Neural cell (in vitro differentiated cells): ENCODE measurements around the gene LRRC49. TPM values are rescaled to one million over a fixed set of nuclear protein-coding genes. Genes with fewer than 3 reads are reported as not detected.

ENCODE experiments used
- H2AFZ ChIP-seq: fragments of 200-600, 300-800 bp; sonication (generic), shearing (Covaris generic); 2 replicates; pipeline ENCODE4 v1.6.0; 2014; ENCODE audit warnings: low read depth, mild to moderate bottlenecking, antibody characterized with exemption, low read length, moderate library complexity
- H3F3A ChIP-seq: fragments of 200-600 bp; shearing (Covaris generic); 2 replicates; pipeline ENCODE4 v1.6.1; 2016; ENCODE audit warnings: mild to moderate bottlenecking, moderate library complexity, mixed read lengths, antibody characterized with exemption, low read length; ENCODE audit not compliant: insufficient read depth, poor library complexity, severe bottlenecking
- H3K27ac ChIP-seq: fragments of 200-600, 300-800 bp; sonication (generic), shearing (Covaris generic); 2 replicates; pipeline ENCODE4 v1.5.1; 2014; ENCODE audit warnings: mild to moderate bottlenecking, low read length, moderate library complexity
- H3K27me3 ChIP-seq: fragments of 300-800, 200-600 bp; sonication (generic), shearing (Covaris generic); 2 replicates; pipeline ENCODE4 v1.6.0; 2014; ENCODE audit warnings: mild to moderate bottlenecking, low read depth, low read length, moderate library complexity; ENCODE audit not compliant: insufficient read depth
- H3K36me3 ChIP-seq: fragments of 300-800, 200-600 bp; sonication (generic), shearing (Covaris generic); 2 replicates; pipeline ENCODE4 v1.5.1; 2014; ENCODE audit warnings: mild to moderate bottlenecking, antibody characterized with exemption, low read length, moderate library complexity; ENCODE audit not compliant: insufficient read depth
- H3K4me2 ChIP-seq: fragments of 300-800, 200-600 bp; sonication (generic), shearing (Covaris generic); 2 replicates; pipeline ENCODE4 v1.6.0; 2014; ENCODE audit warnings: mild to moderate bottlenecking, low read length
- H3K4me3 ChIP-seq: fragments of 300-800, 200-600 bp; sonication (generic), shearing (Covaris generic); 2 replicates; pipeline ENCODE4 v1.5.1; 2014; ENCODE audit warnings: mild to moderate bottlenecking, low read length, moderate library complexity
- H3K79me2 ChIP-seq: fragments of 200-600 bp; shearing (Covaris generic); replicated peaks from 2 replicates; pipeline ENCODE4 v1.6.0; 2014; ENCODE audit warnings: mild to moderate bottlenecking, low read length, moderate library complexity; ENCODE audit not compliant: insufficient read depth
- H3K9ac ChIP-seq: fragments of 300-800, 200-600 bp; sonication (generic), shearing (Covaris generic); 2 replicates; pipeline ENCODE4 v1.6.1; 2016; ENCODE audit warnings: mild to moderate bottlenecking, low read length, mixed read lengths
- H3K9me2 ChIP-seq: fragments of 200-600 bp; shearing (Covaris generic); 2 replicates; pipeline ENCODE4 v1.6.1; 2016; ENCODE audit warnings: mild to moderate bottlenecking, low read length, mixed read lengths; ENCODE audit not compliant: insufficient read depth
- H3K9me3 ChIP-seq: fragments of 200-600, 300-800 bp; sonication (generic), shearing (Covaris generic); 2 replicates; pipeline ENCODE4 v1.6.1; 2016; ENCODE audit warnings: mild to moderate bottlenecking, mixed run types, low read length, moderate library complexity, mixed read lengths
- H4K20me1 ChIP-seq: fragments of 200-600 bp; shearing (Covaris generic); 2 replicates; pipeline ENCODE4 v1.6.1; 2016; ENCODE audit warnings: mild to moderate bottlenecking, mixed run types; ENCODE audit not compliant: insufficient read depth
- CTCF ChIP-seq: fragments of 450-650 bp; IDR thresholded peaks from 2 replicates; pipeline ENCODE4 v1.5.1; 2014; ENCODE audit warnings: antibody characterized with exemption, mild to moderate bottlenecking, moderate library complexity; ENCODE audit not compliant: poor library complexity, severe bottlenecking
- EP300 ChIP-seq: fragments of 450-650 bp; conservative IDR thresholded peaks from 2 replicates; pipeline ENCODE4 v1.6.1; 2014; ENCODE audit warnings: antibody characterized with exemption, mild to moderate bottlenecking, moderate library complexity; ENCODE audit not compliant: poor library complexity, severe bottlenecking
- EZH2 ChIP-seq: fragments of 200-600, 300-800 bp; shearing (Covaris generic), sonication (generic); IDR thresholded peaks from 2 replicates; pipeline ENCODE4 v1.6.1; 2014; ENCODE audit warnings: antibody characterized with exemption, low read length, borderline replicate concordance, mild to moderate bottlenecking; ENCODE audit not compliant: insufficient read depth, poor library complexity, severe bottlenecking
- MXI1 ChIP-seq: fragments of 450-650 bp; conservative IDR thresholded peaks from 2 replicates; pipeline ENCODE4 v1.6.1; 2014; ENCODE audit warnings: antibody characterized with exemption, mild to moderate bottlenecking; ENCODE audit not compliant: poor library complexity, severe bottlenecking
- POLR2AphosphoS5 ChIP-seq: IDR thresholded peaks from 2 replicates; pipeline ENCODE4 v1.6.1; 2012
- RAD21 ChIP-seq: fragments of 450-650 bp; conservative IDR thresholded peaks from 2 replicates; pipeline ENCODE4 v1.6.1; 2014; ENCODE audit warnings: antibody characterized with exemption, mild to moderate bottlenecking, moderate library complexity
- REST ChIP-seq: IDR thresholded peaks from 2 replicates; pipeline ENCODE4 v1.6.1; 2012; ENCODE audit warnings: borderline replicate concordance
- SMC3 ChIP-seq: fragments of 450-650 bp; conservative IDR thresholded peaks from 2 replicates; pipeline ENCODE4 v1.6.1; 2014; ENCODE audit warnings: antibody characterized with exemption, mild to moderate bottlenecking, moderate library complexity; ENCODE audit not compliant: poor library complexity
- TAF1 ChIP-seq: IDR thresholded peaks from 2 replicates; pipeline ENCODE4 v1.6.1; 2012; ENCODE audit warnings: low read depth
- polyA plus RNA-seq: library from polyadenylated mRNA; depleted of rRNA; stranded (reverse); fragments of >200 nt; gene quantifications from 2 replicates; pipeline ENCODE4 v1.2.3, GENCODE V29; 2014

LRRC49 gene
- polyA plus RNA-seq, 1 donor from 2014 or later = 141 TPM

- Histone ChIP-seq H3K9ac (no peak overlapping the region), H3K79me2 (no peaks in the 10 kb centered on the region), H4K20me1 (no peaks in the 10 kb centered on the region), H3K9me3 (no peaks in the 10 kb centered on the region), H3K4me2 (no peak overlapping the region), H3K9me2 (no peaks in the 10 kb centered on the region), H3K4me3 (no peak overlapping the region), H3F3A (no peaks in the 10 kb centered on the region), H2AFZ (no peak overlapping the region), H3K27me3 (no peaks in the 10 kb centered on the region), H3K36me3 (no peaks in the 10 kb centered on the region), H3K27ac (no peak overlapping the region)
- TF ChIP-seq POLR2AphosphoS5 = no peak
- TF ChIP-seq SMC3 = no peak
- TF ChIP-seq REST = no peak
- no peak for TF ChIP-seq RAD21
- TF ChIP-seq EP300 = no peak
- no peak for TF ChIP-seq MXI1
- no peak for TF ChIP-seq TAF1
- TF ChIP-seq CTCF = no peak
- no peak for TF ChIP-seq EZH2
Observed at GRCh38 chr15:70863450-70864218, 29.0 kb upstream of the LRRC49 start.

GRCh38 chr15:70866982-70867641, 25.5 kb upstream of the LRRC49 start:
- Histone ChIP-seq H3K27ac (no peak overlapping the region), H3K9me2 (no peaks in the 10 kb centered on the region), H3K79me2 (no peaks in the 10 kb centered on the region), H3F3A (no peaks in the 10 kb centered on the region), H3K9me3 (no peaks in the 10 kb centered on the region), H2AFZ (no peak overlapping the region), H4K20me1 (no peaks in the 10 kb centered on the region), H3K36me3 (no peaks in the 10 kb centered on the region), H3K27me3 (no peaks in the 10 kb centered on the region), H3K9ac (no peak overlapping the region), H3K4me2 (no peak overlapping the region), H3K4me3 (no peak overlapping the region)
- no peak for TF ChIP-seq CTCF
- TF ChIP-seq SMC3 = no peak
- TF ChIP-seq TAF1 = no peak
- TF ChIP-seq MXI1 = no peak
- TF ChIP-seq POLR2AphosphoS5 = no peak
- no peak for TF ChIP-seq EP300
- TF ChIP-seq EZH2 = no peak
- TF ChIP-seq REST = no peak
- TF ChIP-seq RAD21 = no peak
